Hematopoietic multipotent progenitor cell treated with erythropoietin and hydrocortisone succinate and interleukin-3 and kit ligand, for 6 days (in vitro differentiated cells): ENCODE measurements around the gene C3orf38.
"Not testable (repeated sequence)": the region's sequence is repeated elsewhere in the genome, so short reads cannot be mapped to it uniquely, and the experiment has no call there.

Experiments used
- DNase-seq: peaks from one replicate; pipeline ENCODE4 v3.0.0-alpha.2; 2015

Gene C3orf38

GRCh38 chr3:88166419-88166971, 16.7 kb downstream of the C3orf38 start:
- no peak for DNase-seq

GRCh38 chr3:88167173-88167572, 17.4 kb downstream of the C3orf38 start:
- no peak for DNase-seq

GRCh38 chr3:88167704-88168103, 17.9 kb downstream of the C3orf38 start:
- no peak for DNase-seq

GRCh38 chr3:88168171-88168570, 18.4 kb downstream of the C3orf38 start:
- no peak for DNase-seq

GRCh38 chr3:88180398-88180999, 30.7 kb downstream of the C3orf38 start:
- peak; percentile 82 for DNase-seq

- DNase-seq = not testable (repeated sequence)
Observed at GRCh38 chr3:88182165-88182918, 32.6 kb downstream of the C3orf38 start.

- DNase-seq = no peak
Observed at GRCh38 chr3:88188436-88188835, 38.7 kb downstream of the C3orf38 start.

- DNase-seq = no peak
Observed at GRCh38 chr3:88189361-88189810, 39.6 kb downstream of the C3orf38 start.

GRCh38 chr3:88191872-88192409, 42.2 kb downstream of the C3orf38 start:
- no peak for DNase-seq

- DNase-seq = no peak
Observed at GRCh38 chr3:88192631-88193030, 42.9 kb downstream of the C3orf38 start.

- peak; percentile 32 for DNase-seq
Observed at GRCh38 chr3:88195951-88196434, 46.2 kb downstream of the C3orf38 start.

- DNase-seq = no peak
Observed at GRCh38 chr3:88198121-88198520, 48.4 kb downstream of the C3orf38 start.

GRCh38 chr3:88203642-88204055, 53.9 kb downstream of the C3orf38 start:
- peak; percentile 75 for DNase-seq
